ENCODE measurements around the gene CGN.

CGN gene, protein sequence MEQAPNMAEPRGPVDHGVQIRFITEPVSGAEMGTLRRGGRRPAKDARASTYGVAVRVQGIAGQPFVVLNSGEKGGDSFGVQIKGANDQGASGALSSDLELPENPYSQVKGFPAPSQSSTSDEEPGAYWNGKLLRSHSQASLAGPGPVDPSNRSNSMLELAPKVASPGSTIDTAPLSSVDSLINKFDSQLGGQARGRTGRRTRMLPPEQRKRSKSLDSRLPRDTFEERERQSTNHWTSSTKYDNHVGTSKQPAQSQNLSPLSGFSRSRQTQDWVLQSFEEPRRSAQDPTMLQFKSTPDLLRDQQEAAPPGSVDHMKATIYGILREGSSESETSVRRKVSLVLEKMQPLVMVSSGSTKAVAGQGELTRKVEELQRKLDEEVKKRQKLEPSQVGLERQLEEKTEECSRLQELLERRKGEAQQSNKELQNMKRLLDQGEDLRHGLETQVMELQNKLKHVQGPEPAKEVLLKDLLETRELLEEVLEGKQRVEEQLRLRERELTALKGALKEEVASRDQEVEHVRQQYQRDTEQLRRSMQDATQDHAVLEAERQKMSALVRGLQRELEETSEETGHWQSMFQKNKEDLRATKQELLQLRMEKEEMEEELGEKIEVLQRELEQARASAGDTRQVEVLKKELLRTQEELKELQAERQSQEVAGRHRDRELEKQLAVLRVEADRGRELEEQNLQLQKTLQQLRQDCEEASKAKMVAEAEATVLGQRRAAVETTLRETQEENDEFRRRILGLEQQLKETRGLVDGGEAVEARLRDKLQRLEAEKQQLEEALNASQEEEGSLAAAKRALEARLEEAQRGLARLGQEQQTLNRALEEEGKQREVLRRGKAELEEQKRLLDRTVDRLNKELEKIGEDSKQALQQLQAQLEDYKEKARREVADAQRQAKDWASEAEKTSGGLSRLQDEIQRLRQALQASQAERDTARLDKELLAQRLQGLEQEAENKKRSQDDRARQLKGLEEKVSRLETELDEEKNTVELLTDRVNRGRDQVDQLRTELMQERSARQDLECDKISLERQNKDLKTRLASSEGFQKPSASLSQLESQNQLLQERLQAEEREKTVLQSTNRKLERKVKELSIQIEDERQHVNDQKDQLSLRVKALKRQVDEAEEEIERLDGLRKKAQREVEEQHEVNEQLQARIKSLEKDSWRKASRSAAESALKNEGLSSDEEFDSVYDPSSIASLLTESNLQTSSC

DNA sequence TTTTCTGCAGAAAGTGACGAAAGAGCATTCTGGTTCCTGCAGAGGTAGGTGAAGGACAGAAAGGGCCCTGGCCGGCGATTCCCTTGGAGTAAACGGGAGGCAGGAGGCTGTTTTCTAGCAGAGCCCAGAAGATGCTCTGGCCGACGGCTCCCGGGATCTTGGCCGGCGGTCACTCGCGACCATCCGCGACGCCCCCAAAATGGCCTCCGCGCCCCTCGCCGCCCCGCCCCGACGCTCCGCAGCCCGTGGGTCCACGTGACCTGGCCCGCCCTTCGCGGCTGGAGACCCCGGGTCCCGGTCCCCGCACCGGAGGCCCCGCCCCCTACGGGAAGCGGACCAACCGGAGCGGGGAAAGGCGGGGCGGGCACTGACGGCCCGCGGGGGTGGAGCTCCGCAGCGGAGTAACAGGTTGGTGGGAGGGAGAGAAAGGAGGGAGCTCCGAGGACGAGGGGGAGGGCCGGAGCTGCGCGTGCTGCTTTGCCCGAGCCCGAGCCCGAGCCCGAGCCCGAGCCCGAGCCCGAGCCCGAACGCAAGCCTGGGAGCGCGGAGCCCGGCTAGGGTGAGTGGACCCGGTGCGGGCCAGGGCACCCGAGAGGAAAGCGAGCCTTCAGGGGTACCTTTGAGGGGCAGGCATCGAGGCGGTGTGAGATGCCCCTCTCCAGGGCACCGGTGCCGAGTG lies at the start of gene CGN:
Gene CGN (plus strand): TSS at position 431 of the 679 bp plus-strand sequence. CDS start 7,133 bp downstream, outside the sequence.
- Histone ChIP-seq H3K27me3 (ENCODE audit: control insufficient read depth, insufficient read depth, low read length) (peaks cover 7% of the 10 kb centered on the region), H3K9me3 (ENCODE audit: control insufficient read depth, low read depth, low read length) (no peaks in the 10 kb centered on the region), H3K36me3 (ENCODE audit: control insufficient read depth, low read depth, low read length) (no peaks in the 10 kb centered on the region), H3K4me3 (ENCODE audit: low read length) (peak within 1 kb of the TSS; percentile 81), H3K27ac (ENCODE audit: low read length) (peak within 1 kb of the TSS; percentile 70), H3K9ac (ENCODE audit: low read length) (peak within 1 kb of the TSS; percentile 70), H3K4me1 (ENCODE audit: control insufficient read depth, low read depth, low read length) (peaks cover 37% of the 10 kb centered on the region)

DNA sequence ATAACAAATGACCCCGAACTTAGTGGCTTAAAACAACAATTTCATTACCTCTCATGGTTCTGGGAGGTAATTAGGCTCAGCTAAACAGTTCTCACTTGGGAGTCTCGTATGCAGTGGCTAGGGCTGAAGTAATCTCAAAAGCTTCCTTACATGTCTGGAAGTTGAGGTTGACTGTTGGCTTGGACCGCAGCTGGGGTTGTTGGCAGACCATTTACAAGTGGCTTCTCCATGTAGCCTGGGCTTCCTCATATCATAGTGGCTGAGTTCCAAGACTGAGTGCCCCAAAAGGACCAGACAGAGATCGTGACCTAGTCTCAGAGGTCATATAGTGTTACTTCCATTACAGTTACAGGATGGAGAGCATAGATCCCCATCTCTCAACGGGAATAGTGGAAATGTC lies 49.5 kb upstream of the CGN start:
- Histone ChIP-seq H3K4me3 (ENCODE audit: low read length) (no peak overlapping the region), H3K9ac (ENCODE audit: low read length) (no peak overlapping the region), H3K36me3 (ENCODE audit: control insufficient read depth, low read depth, low read length) (no peaks in the 10 kb centered on the region), H3K4me1 (ENCODE audit: control insufficient read depth, low read depth, low read length) (peaks cover 9% of the 10 kb centered on the region), H3K27me3 (ENCODE audit: control insufficient read depth, insufficient read depth, low read length) (peaks cover 18% of the 10 kb centered on the region), H3K9me3 (ENCODE audit: control insufficient read depth, low read depth, low read length) (no peaks in the 10 kb centered on the region), H3K27ac (ENCODE audit: low read length) (no peak overlapping the region)

GRCh38 chr1:151465026-151465425 lies 46.2 kb upstream of the CGN start:
- peaks cover 18% of the 10 kb centered on the region for H3K27me3 ChIP-seq (ENCODE audit: control insufficient read depth, insufficient read depth, low read length)
- H3K4me3 ChIP-seq (ENCODE audit: low read length) = no peak overlapping the region
- H3K9me3 ChIP-seq (ENCODE audit: control insufficient read depth, low read depth, low read length) = no peaks in the 10 kb centered on the region
- H3K36me3 ChIP-seq (ENCODE audit: control insufficient read depth, low read depth, low read length) = no peaks in the 10 kb centered on the region
- H3K9ac ChIP-seq (ENCODE audit: low read length) = no peak overlapping the region
- no peak overlapping the region for H3K27ac ChIP-seq (ENCODE audit: low read length)
- H3K4me1 ChIP-seq (ENCODE audit: control insufficient read depth, low read depth, low read length) = no peaks in the 10 kb centered on the region

GRCh38 chr1:151472856-151473731 lies 38.1 kb upstream of the CGN start:
- no peaks in the 10 kb centered on the region for H3K36me3 ChIP-seq (ENCODE audit: control insufficient read depth, low read depth, low read length)
- no peak overlapping the region for H3K27ac ChIP-seq (ENCODE audit: low read length)
- H3K9me3 ChIP-seq (ENCODE audit: control insufficient read depth, low read depth, low read length) = no peaks in the 10 kb centered on the region
- H3K9ac ChIP-seq (ENCODE audit: low read length) = peak overlapping the region; percentile 71
- H3K4me1 ChIP-seq (ENCODE audit: control insufficient read depth, low read depth, low read length) = peaks cover 4% of the 10 kb centered on the region
- peak overlapping the region; percentile 61 for H3K4me3 ChIP-seq (ENCODE audit: low read length)
- H3K27me3 ChIP-seq (ENCODE audit: control insufficient read depth, insufficient read depth, low read length) = no peaks in the 10 kb centered on the region

GRCh38 chr1:151474745-151475144 lies 36.4 kb upstream of the CGN start:
- no peaks in the 10 kb centered on the region for H3K36me3 ChIP-seq (ENCODE audit: control insufficient read depth, low read depth, low read length)
- no peak overlapping the region for H3K4me3 ChIP-seq (ENCODE audit: low read length)
- H3K4me1 ChIP-seq (ENCODE audit: control insufficient read depth, low read depth, low read length) = peaks cover 4% of the 10 kb centered on the region
- no peaks in the 10 kb centered on the region for H3K27me3 ChIP-seq (ENCODE audit: control insufficient read depth, insufficient read depth, low read length)
- H3K27ac ChIP-seq (ENCODE audit: low read length) = no peak overlapping the region
- no peaks in the 10 kb centered on the region for H3K9me3 ChIP-seq (ENCODE audit: control insufficient read depth, low read depth, low read length)
- H3K9ac ChIP-seq (ENCODE audit: low read length) = no peak overlapping the region

- H3K36me3 ChIP-seq (ENCODE audit: control insufficient read depth, low read depth, low read length) = no peaks in the 10 kb centered on the region
- peaks cover 4% of the 10 kb centered on the region for H3K4me1 ChIP-seq (ENCODE audit: control insufficient read depth, low read depth, low read length)
- no peak overlapping the region for H3K27ac ChIP-seq (ENCODE audit: low read length)
- no peaks in the 10 kb centered on the region for H3K9me3 ChIP-seq (ENCODE audit: control insufficient read depth, low read depth, low read length)
- H3K9ac ChIP-seq (ENCODE audit: low read length) = no peak overlapping the region
- H3K4me3 ChIP-seq (ENCODE audit: low read length) = no peak overlapping the region
- H3K27me3 ChIP-seq (ENCODE audit: control insufficient read depth, insufficient read depth, low read length) = no peaks in the 10 kb centered on the region
These were observed 36.0 kb upstream of the CGN start for GRCh38 chr1:151475175-151475574.

- H3K36me3 ChIP-seq (ENCODE audit: control insufficient read depth, low read depth, low read length) = no peaks in the 10 kb centered on the region
These were observed 35.1 kb upstream of the CGN start for GRCh38 chr1:151476083-151476482.

DNA sequence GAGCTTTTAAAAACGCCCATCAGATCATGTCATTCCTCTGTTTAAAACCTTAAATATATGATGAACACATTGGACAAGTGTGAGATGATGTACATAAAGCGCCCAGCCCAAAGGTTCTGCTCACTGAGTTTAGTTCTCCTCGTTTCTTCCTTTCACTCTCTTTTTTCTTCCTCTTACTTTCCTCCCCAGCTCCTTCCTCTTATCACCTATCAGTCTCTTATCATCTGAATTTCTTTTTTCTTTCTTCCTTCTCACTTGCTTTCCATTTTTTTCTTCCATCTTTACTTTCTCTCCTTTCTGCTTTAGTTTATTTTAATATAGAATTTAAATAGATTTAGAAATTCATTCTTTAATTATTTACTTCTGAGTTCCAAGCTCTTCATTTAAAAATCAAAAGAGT lies 34.1 kb upstream of the CGN start:
- no peaks in the 10 kb centered on the region for H3K36me3 ChIP-seq (ENCODE audit: control insufficient read depth, low read depth, low read length)
- no peak overlapping the region for H3K27ac ChIP-seq (ENCODE audit: low read length)
- peaks cover 4% of the 10 kb centered on the region for H3K4me1 ChIP-seq (ENCODE audit: control insufficient read depth, low read depth, low read length)
- no peak overlapping the region for H3K4me3 ChIP-seq (ENCODE audit: low read length)
- H3K9me3 ChIP-seq (ENCODE audit: control insufficient read depth, low read depth, low read length) = no peaks in the 10 kb centered on the region
- H3K9ac ChIP-seq (ENCODE audit: low read length) = no peak overlapping the region
- H3K27me3 ChIP-seq (ENCODE audit: control insufficient read depth, insufficient read depth, low read length) = no peaks in the 10 kb centered on the region

More at GRCh38 chr1:151476083-151476482, 35.1 kb upstream of the CGN start:
- Histone ChIP-seq H3K9me3 (ENCODE audit: control insufficient read depth, low read depth, low read length) (no peaks in the 10 kb centered on the region), H3K9ac (ENCODE audit: low read length) (no peak overlapping the region), H3K4me1 (ENCODE audit: control insufficient read depth, low read depth, low read length) (peaks cover 4% of the 10 kb centered on the region), H3K27ac (ENCODE audit: low read length) (no peak overlapping the region), H3K27me3 (ENCODE audit: control insufficient read depth, insufficient read depth, low read length) (no peaks in the 10 kb centered on the region), H3K4me3 (ENCODE audit: low read length) (no peak overlapping the region)

DNA sequence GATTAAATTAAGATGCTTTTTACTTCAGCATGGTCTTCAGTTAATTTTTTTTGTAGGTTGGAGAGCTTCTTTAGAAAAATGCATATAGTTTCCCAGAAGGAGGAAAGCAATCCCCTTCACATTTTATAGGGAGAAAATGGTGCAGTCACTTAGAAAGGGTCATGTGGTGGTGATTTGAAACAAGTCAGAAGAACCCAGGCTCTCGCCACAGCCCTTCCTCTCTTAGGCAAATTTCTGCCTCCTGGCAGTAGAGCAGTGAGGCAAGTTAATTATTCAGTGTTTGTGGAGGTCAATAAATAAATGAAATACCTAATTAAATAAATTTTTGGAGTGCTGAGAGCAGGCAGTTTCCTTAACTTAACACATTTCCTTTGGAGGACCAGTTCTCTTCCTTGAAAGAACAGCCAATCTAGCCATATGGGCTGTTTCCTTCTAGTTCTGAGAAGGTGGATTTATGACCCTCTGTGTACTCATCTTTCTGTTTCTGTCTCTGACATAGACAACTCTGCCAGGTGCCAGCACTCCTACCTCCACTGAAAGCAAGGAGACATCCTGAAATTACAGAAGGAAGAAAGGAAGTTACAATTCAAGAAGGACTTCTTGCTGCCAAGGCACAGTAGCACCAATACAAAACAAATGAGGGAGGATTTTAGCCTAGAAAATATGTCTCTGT lies 32.9 kb upstream of the CGN start:
- no peak overlapping the region for H3K4me3 ChIP-seq (ENCODE audit: low read length)
- H3K4me1 ChIP-seq (ENCODE audit: control insufficient read depth, low read depth, low read length) = no peaks in the 10 kb centered on the region
- no peaks in the 10 kb centered on the region for H3K27me3 ChIP-seq (ENCODE audit: control insufficient read depth, insufficient read depth, low read length)
- H3K27ac ChIP-seq (ENCODE audit: low read length) = no peak overlapping the region
- H3K9ac ChIP-seq (ENCODE audit: low read length) = no peak overlapping the region
- H3K36me3 ChIP-seq (ENCODE audit: control insufficient read depth, low read depth, low read length) = no peaks in the 10 kb centered on the region
- no peaks in the 10 kb centered on the region for H3K9me3 ChIP-seq (ENCODE audit: control insufficient read depth, low read depth, low read length)

- Histone ChIP-seq H3K4me3 (ENCODE audit: low read length) (no peak overlapping the region), H3K27ac (ENCODE audit: low read length) (no peak overlapping the region), H3K27me3 (ENCODE audit: control insufficient read depth, insufficient read depth, low read length) (no peaks in the 10 kb centered on the region), H3K36me3 (ENCODE audit: control insufficient read depth, low read depth, low read length) (no peaks in the 10 kb centered on the region), H3K9ac (ENCODE audit: low read length) (no peak overlapping the region), H3K9me3 (ENCODE audit: control insufficient read depth, low read depth, low read length) (no peaks in the 10 kb centered on the region), H3K4me1 (ENCODE audit: control insufficient read depth, low read depth, low read length) (no peaks in the 10 kb centered on the region)
These were observed 32.3 kb upstream of the CGN start for GRCh38 chr1:151478923-151479322.

Measured in iPS-18a (cell line).